Stimulated activated CD4-positive, alpha-beta T cell treated with anti-CD3 and anti-CD28 coated beads, Interleukin-1b, Interleukin-23, amount 100 ng/mL, for 4 hours (primary cell): ENCODE data around the gene GPR149.
"Not testable (repeated sequence)": the region's sequence is repeated elsewhere in the genome, so short reads cannot be mapped to it uniquely, and the experiment has no call there.

Source experiments
- DNase-seq, 2 donors: peaks; one replicate each; pipeline ENCODE4 v3.0.0-alpha.2; 2020; ENCODE audit warnings: low read depth in 2 of 2

Gene GPR149, protein sequence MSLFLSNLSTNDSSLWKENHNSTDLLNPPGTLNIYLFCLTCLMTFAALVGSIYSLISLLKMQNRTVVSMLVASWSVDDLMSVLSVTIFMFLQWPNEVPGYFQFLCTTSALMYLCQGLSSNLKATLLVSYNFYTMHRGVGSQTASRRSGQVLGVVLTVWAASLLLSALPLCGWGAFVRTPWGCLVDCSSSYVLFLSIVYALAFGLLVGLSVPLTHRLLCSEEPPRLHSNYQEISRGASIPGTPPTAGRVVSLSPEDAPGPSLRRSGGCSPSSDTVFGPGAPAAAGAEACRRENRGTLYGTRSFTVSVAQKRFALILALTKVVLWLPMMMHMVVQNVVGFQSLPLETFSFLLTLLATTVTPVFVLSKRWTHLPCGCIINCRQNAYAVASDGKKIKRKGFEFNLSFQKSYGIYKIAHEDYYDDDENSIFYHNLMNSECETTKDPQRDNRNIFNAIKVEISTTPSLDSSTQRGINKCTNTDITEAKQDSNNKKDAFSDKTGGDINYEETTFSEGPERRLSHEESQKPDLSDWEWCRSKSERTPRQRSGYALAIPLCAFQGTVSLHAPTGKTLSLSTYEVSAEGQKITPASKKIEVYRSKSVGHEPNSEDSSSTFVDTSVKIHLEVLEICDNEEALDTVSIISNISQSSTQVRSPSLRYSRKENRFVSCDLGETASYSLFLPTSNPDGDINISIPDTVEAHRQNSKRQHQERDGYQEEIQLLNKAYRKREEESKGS

DNA sequence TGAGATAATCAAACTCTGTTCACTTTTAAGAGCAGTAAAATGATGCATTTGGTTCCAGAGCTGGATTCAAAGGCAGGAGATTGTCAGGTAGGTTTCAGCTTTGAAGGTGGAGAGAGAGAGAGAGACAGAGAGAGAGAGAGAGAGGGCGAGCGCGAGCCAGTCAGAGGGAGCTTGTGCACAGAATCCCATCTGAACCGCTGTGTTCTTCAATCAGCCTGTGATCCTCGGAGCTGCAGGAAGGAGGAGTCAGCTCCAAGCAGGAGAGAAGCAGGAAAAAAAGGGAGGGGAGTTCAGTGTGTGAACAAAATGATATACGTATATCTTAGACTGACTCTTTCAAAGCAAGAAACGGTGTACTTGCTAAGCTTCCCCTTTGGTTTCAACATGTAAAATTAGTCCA lies at the start of gene GPR149:
Gene GPR149, minus strand, starts transcription at position 177 of the 400 bp plus-strand sequence. CDS start 575 bp downstream, outside the sequence.
- DNase-seq: no peak

DNA sequence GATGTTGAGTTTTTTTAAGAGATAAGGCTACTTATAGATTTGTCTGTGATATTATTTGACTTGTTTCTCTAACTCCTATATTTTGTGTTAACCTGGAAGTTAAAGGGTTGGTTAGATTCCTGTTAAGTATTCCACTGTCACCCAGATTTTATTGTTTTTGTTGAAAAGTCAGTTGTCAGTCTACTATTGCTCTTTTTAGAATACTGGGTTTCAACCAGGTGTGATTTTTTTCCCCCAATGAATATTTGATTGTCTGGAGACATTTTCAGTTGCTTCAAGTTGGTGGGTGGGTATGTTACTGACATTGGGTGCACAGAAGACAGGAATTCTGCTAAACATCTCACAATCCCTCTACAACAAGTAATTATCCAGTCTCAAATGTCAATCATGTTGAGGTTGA lies 43.8 kb upstream of the GPR149 start:
- no peak for DNase-seq

DNA sequence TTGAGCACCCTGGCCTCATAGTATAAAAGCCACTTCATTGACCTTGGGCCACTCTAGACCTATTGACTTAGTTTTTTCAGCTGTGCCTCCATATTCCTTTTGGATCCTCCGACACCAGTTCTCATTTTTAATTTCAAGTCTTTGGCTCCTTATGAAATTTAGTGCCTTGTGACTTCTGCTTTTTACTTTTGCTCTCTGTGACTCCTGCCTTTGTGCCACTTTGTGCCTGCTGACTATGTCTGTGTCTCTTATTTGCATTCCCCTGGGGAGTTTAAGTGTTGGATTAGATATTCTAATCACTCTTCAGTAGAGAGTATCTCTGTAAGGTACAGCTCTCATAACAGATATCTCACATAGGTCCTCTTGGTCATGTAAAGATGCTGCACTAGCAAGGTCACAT lies 39.6 kb upstream of the GPR149 start:
- DNase-seq: no peak

DNA sequence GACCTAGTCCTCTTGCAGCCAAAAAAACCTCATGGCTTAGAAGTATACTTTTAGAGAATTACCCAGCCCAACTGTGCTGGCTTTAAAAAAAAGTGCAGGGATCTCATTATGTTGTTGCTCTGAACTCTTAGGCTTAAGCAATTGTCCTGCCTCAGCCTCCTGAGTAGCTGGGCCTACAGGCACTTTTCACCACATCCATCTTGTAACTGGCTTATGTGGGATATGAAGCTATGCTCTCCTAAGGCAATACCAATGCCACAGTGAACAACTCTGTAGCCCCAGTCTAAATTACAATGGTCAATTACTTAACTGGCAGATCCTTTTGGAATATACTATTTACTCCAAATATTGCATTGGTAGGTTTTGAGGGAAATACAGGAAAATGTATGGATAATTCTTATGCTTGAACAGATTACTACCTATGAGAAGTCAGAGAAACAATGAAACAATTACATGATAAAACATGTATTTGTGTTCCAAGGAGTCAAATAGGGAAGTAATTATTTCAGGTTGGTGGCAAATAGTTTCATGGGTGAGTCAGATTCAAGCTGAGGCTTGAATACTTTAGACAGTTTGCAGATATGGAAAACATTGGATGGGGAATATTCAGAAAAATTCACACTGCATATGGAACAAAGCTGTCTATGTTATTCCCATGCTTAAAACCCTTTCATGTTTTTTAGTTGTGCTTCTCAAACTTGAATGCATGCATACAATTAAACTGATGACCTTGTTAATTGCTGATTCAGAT lies 34.6 kb upstream of the GPR149 start:
- no peak for DNase-seq

DNA sequence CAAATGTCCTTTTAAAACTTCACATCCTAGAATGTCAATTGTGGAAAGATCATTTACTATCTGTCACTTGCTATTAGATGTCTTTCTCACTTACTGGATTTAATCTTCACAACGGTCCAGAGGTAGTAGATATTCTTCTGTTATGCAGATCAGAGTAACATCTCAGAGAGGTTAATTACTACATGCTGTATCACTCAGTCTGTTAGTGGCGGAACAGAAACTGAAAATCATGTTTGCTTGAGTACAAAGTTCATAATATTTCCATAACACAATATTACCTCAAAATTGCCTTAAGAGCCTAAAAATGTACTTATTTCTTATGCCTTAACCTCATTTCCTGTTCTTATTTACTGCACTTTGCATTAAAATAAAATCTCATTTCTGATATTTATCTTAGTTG lies 28.6 kb upstream of the GPR149 start:
- no peak for DNase-seq

DNA sequence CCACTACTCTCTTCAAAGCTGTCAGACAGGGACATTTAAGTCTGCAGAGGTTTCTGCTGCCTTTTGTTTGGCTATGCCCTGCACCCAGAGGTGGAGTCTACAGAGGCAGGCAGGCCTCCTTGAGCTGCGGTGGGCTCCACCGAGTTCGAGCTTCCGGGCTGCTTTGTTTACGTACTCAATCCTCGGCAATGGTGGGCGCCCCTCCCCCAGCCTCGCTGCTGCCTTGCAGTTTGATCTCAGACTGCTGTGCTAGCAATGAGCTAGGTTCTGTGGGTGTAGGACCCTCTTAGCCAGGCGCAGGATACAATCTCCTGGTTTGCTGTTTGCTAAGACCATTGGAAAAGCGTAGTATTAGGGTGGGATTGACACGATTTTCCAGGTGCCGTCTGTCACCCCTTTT lies 9.1 kb upstream of the GPR149 start:
- not testable (repeated sequence) for DNase-seq

DNA sequence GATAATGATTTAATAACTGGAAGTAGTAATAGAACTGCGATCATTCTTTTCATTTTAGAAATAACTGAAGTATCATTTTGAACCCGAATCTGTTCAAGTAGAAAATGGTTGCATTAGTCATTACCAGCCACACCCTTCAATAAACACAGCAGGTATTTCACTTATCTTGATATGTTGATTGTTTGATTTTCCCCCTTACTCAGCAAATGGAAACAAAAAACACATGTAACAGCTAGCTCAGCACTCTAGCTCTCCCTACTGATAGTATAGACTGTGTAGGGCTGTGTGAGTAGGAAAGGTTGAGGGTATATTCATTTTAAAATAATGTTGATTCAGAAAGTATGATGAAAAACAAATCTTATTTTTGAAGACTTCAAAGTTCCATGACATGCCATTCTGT lies 1.1 kb upstream of the GPR149 start:
- no peak for DNase-seq

DNA sequence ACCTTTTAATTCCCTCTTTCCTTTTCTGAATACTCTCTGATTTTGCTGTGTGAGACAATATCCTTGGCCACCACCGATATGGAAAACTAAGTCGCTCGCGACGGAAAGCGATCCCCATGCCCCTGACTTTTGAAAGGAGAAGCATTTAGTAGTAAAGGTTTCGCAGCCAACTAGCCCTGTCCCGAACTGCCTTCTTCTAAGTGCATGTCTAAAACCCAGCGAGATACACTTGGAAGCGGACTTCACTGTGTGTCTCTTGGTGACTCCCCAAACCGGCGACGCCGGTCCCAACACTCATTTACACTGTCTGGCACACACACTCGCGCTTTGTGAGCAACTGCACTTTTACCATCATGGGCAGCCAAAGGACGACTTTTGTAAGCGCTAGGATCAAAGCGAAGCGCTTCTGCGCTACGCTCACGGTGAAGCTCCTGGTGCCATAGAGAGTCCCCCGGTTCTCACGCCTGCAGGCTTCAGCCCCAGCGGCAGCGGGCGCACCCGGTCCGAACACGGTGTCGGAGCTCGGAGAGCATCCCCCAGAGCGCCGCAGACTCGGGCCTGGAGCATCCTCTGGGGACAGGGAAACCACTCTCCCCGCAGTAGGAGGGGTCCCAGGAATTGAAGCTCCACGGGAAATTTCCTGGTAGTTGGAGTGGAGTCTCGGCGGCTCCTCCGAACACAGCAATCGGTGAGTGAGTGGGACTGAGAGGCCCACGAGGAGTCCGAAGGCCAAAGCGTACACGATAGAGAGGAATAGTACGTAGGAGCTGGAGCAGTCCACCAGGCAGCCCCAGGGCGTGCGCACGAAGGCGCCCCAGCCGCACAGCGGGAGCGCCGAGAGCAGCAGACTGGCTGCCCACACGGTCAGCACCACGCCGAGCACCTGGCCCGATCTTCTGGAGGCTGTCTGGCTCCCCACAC lies 1.4 kb downstream of the GPR149 start:
- no peak for DNase-seq

DNA sequence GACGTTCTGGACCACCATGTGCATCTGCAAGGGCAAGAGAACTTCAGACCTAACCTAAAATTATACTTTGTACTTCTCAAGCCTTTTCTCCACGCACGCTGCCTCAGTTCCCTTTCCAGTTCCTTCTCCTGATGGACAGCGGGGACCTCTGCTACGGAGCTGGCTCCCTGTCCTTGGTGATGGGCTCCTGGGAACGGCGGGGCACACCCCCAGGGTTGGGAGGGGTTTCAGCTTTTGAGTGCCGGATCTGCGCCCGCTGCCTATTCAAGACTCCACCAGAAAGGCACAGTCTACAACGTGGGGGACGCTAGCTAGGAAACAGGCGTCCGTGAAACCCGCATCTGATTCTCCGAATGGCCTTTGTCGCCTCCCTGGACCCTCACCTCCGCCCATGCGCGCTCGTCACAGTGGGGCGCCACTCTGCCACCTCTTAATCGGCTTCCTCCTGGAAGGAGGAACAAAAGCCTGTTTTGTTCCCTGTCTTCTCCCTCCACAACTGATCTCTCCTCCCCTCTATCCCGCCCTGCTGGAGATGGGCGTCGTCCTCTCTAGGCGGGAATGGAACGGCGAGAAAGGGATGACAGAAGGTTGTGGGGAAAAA lies 2.2 kb downstream of the GPR149 start:
- DNase-seq: no peak

DNA sequence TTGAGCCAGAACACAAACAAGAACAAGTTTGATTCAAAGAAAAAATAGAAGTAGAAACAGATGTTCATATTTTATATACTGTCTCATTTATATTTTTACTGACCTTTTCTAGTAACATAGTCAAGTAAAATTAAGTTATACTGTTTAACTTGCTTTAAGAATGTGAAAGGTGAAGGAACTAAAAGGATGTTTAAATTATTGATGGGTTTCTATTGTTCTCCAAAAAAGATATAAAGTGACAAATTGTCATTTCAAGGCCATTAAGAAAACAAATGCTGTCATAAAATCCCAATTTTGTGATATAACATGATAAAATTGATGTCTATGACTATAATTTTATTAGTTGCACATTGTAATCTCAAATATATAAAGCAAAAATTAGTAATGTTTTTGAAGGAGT lies 7.3 kb downstream of the GPR149 start:
- no peak for DNase-seq

DNA sequence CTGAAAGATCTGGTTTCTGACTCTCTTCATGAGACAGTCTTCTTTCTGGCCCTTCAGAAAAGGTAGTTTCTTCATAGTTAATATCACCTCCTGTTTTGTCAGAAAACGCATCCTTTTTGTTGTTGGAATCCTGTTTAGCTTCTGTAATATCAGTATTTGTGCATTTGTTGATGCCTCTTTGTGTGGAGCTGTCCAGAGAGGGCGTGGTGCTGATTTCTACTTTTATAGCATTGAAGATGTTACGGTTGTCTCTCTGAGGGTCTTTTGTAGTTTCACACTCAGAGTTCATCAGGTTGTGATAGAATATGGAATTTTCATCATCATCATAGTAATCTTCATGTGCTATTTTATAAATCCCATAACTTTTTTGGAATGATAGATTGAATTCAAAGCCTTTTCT lies 8.9 kb downstream of the GPR149 start:
- DNase-seq: no peak

DNA sequence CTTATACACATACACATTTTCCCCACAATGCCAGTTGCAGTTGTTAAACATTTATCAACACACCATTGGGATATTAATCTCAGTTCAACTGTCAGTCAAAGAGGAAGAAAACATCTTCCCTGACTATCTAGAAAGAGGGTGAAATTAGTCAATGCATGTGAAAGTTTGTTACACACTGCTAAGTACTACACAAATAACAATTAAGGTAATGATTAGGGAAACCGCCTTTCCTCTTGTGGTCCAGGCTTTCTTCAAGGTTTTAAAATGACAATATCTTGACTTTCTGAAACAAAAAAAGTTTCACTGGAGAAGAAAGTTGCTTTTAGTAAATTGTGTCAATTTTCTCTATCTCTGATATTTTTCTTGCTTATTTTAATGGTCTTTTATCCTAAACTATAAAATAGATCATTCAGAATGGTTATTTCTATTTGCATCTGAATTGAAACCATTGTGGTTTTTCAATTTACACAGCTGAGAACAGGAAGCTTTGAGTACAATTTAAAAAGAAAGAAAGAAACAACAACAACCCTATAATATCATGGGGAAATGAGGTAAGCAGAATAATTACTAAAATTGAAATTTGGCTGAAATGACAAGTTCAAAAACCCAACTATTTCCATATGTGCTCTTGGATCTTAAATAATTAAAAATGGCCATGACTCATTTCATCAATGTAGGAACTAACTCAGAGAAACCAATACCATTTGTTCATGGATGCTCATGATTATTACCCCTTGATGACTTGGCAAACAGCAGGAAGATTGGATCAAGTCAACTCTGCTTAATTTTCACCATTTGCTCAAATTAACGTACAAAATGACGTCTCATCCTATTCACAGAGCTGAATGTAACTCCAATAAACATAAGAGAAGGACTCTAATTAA lies 31.7 kb downstream of the GPR149 start:
- DNase-seq: no peak

DNA sequence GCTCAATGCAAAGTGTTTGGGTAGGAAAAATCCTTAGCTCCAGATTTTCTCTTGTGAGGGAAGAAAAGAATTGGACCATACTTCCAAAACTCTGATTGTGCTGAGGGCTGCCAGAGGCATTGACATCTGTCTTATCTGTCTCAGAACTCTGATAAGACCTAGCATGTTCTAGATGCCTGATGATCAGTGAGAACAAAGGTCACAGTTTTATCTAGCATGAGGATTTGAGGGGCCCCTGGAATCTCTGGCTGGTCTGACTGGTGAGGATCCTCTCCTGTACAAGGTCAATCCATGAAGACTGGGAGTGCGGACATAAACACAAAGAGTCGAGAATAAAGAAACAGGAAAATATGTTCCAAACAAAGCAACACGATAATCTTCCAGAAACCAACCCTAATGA lies 40.1 kb downstream of the GPR149 start:
- no peak for DNase-seq

DNA sequence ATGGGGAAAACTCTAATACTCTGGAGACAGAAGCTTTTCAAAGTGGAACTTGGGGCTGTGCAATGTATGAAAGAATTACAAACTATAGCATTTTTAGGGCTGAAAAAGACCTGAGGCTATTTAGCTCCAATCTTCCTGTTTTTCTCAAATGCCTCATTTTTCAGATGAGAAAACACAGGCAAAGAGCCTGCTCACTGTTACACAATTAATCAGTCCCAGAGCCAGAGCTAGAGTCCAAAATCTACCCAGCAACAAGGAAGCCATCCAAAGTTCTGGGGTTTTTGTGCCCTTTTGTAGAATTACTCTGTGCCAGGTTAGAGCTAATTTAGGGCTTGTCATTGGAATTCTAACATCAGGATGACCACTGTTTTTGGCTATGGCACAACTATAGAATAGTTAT lies 45.5 kb downstream of the GPR149 start:
- no peak for DNase-seq

DNA sequence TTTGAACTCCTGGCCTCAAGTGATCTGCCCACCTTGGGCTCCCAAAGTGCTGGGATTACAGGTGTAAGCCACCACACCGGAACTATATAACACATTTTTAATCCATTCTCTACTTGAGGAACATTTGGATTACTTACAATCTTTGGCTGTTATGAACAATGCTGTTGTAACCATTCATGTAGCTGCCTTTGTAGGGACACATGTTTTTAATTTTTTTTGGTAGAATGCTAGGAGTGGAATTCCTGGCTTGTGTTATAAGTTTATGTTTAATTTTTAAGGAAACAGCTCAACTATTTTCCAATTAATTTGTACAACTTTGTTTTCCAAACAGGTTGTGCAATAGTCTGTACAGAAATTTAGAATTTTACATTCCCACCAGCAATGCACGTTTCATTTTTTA lies 51.7 kb downstream of the GPR149 start:
- no peak for DNase-seq

DNA sequence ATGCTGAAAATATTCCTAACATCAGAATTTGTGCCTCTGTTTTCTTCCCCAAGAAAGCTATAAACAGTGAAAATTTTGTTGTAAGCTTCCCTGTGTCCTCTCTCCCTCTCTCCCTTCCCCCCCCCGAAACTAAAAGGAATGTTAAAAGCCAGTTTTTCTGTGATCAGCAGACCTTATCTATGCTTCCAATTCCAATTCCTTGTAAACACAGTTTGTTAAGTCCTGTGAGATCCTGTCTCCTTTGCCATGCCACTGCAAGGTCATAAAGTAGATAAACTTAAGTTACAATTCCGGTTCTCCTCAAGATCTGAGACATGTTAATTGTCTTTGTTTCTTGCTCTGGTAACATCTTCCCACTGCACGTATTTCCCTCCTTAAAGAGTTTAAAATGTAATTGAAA lies 62.8 kb downstream of the GPR149 start:
- no peak for DNase-seq

DNA sequence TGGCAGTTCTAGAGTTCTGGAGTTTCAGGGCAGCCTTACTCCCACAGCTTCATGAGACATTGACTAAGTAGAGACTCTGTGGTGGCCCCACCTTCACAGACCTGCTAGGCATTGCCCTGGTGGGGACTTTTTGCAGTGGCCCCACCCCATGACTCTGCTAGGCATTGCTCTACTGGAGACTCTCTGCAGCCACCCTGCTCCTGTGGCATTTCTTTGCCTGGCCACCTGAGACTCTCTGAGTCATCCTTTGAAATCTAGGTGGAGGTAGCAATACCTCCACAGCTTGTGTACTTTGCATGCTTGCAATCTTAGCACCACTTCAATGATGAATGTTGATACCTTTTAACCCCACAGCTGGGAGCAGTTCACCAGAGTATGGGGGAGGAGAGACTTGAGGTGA lies 65.1 kb downstream of the GPR149 start:
- no peak for DNase-seq

DNA sequence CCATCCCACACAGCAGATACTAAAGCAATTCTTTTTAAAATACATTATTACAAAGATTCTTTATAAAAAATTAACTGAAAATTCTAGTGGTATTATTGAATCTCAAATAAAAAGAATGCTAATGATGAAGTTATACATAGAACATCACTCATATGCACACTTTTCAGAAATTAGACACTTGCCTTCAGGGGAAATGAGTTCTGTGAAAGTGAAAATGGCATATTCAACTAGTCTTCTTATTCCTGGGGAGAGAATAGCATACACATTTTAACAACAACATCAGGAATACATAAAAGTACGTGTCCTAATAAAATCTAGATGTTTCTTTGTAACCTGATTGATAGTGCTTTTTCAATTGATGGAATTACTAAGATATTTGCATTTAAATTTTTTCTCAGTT lies 68.9 kb downstream of the GPR149 start:
- DNase-seq: no peak

DNA sequence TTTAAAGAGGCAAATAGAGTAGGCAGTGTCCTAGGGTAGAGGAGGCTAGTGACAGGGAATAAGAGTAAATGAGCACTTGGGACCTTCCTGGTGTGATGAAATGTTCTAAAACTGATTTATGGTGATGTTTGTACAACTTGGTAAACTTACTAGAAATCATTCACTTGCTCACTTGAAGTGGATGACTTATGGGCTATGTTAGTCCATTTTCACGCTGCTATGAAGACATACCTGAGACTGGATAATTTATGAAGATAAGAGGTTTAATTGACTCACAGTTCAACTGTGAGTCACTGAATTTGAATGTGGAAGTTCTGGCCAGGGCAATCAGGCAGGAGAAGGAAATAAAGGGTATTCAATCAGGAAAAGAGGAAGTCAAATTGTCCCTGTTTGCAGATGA lies 74.0 kb downstream of the GPR149 start:
- no peak for DNase-seq

DNA sequence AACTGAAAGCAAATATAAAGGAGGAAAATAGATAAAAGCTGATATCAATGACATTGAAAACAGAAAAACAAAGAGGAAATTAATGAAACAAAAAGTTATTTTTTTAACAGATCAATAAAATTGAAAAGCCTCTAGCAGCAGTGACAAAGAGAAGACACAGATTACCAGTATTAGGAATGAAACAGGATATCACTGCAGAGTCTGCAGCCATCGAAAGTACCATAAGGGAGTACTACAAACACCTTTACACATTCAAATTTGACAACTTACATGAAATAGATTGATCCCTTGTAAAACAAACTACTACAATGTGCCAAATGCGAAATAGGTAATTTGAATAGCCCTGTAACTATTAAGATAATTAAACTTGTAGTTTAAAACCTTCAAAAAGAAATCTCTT lies 80.8 kb downstream of the GPR149 start:
- no peak for DNase-seq
